GM21529 (cell line): ENCODE results near the gene CIART.
"Not testable (repeated sequence)": the region's sequence is repeated elsewhere in the genome, so short reads cannot be mapped to it uniquely, and the experiment has no call there.

ENCODE experiments used
- ATAC-seq: cut with Tn5 transposase; IDR thresholded peaks from one replicate; pipeline ENCODE4 v1.9.1; 2021; ENCODE audit not compliant: unreplicated experiment

The CIART gene, protein sequence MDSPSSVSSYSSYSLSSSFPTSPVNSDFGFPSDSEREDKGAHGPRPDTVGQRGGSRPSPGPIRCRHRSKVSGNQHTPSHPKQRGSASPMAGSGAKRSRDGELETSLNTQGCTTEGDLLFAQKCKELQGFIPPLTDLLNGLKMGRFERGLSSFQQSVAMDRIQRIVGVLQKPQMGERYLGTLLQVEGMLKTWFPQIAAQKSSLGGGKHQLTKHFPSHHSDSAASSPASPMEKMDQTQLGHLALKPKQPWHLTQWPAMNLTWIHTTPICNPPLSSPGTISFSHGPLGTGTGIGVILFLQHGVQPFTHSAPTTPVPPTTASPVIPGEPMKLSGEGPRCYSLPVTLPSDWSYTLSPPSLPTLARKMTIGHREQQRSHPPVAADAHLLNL

GRCh38 chr1:150281758-150282557 is at the start of gene CIART:
Gene CIART (plus strand): TSS chr1:150282554. CDS start chr1:150283268, 714 bp downstream.
- ATAC-seq, result no peak

DNA sequence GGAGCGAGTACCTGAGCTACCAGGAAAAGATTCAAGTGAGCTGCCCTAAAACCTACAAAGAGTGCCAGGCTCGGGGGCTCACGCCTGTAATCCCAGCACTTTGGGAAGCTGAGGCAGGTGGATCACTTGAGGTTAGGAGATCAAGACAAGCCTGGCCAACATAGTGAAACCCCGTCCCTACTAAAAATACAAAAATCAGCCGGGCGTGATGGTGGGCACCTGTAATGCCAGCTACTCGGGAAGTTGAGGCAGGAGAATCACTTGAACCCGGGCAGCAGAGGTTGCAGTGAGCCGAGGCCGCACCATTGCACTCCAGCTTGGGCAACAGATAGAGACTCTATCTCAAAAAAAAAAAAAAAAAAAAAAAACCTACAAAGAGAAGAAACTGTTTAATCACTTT is 49.4 kb upstream of the CIART start:
- not testable (repeated sequence) for ATAC-seq

DNA sequence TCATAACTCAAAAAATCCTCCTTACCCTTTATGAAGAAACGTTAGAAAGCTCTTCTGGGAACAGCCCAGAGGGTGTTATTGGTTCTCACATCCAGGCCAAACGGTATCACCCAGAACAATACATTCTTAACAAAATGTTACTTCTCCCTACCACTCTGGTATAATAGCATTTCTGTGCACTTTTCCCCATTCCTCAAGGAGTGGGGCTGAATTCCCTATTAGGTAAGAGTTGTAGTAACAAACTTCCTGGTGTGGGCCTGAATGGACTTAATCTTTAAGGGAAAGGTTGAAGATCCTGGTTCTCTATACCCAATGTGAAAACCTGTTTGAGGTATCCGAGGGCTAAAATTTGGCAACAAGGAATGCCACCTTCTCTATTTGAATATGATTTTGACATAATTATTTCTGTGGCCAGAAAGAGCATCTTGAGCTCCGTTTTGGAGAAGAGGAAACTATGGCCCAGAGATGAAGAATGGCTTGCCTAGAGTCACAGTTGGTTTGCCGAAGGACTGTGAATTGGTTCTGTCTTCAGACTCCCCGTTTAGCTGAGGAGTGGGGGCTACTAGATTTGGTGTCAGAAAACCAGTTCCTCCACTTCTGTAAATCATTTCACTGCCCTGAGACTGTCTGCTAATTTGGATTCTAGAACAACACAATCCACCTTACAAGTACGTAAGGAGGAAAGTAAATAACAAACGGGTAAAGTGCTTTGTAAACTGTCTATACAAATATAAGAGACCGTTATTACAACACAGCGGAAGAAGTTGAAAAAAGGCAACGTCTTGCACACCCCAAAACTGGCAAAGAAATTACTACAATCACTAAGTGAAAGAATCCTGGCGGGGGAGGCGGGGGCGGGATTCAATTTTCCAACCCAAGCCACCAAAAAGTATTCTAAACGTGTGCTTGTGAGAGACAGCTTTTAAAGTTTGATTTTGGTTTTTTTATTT is 48.7 kb upstream of the CIART start:
- no peak for ATAC-seq

DNA sequence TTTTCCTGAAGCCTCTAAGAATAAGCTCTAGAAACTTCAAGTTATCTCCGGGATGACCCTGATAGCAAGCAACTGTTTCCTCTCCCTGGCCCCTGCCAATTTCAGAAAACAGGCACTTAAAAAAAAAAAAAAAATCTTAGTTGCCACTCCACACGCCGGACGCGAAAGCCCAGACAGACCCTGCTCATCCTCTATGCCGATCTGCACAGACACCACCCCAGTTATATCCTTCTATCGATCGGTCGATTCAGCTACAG is 48.1 kb upstream of the CIART start:
- ATAC-seq, result no peak

DNA sequence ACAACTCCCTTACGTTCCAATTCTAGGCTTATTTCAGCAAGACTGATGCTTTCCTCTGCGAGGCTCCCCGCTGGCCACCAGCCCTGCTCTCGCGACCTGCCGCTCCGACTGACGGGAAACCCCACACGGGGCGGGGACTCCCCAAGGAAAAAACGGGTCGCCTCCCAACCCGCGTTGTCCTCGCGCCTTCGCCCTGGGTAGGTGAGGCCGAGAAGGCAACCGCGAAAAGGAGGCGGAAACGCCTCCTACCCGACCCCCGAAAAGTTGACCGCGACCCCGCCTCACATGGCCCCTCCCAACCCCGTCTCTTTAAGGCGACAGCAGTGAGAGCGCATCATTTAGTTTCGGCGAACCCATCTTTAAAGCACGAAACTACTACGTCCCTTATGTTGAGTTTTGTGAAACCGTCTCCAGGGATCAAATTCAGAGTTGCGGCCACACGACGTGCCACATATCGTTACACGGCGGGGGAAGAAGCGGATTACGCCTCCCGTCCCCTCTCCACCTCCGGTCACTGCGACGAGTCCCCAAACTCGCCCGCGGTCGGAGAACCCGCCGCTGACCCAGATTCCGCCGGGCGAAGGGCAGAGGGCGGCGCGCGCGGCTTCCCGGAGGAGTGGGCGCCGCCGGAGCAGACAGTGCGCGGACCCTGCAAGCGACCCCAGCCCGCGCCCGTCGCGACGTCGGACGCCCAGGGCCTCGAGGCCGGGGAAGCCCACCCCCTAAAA is 47.6 kb upstream of the CIART start:
- ATAC-seq, result peak; percentile 56

DNA sequence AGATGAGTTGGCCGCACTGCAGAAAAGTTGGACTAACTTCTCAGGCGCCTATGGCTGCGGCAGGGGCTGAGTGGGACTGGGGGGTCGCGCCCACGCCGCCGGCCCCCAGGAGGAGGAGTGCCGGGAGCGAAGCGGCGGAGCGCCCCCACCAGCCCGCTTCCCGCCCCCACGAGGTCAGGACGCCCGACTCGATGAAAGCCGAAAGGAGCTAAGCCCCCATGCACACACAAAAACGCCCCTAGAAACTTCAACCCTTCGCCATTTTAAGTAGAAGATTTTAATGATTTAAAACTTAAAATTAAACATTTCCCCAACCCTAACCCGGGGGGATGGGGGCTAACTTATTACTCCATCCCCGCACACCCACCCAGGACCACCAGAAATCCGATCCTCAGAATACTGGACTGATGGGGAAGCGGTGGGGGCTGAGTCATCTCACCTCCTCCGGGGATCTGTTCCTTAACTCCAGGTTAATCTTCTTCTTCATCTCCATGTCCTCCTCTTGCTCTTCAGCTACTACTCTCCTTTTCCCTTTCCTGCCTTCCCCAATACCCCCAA is 47.0 kb upstream of the CIART start:
- ATAC-seq, result no peak

- ATAC-seq, result peak; percentile 78
Observed at GRCh38 chr1:150235852-150236613, 46.3 kb upstream of the CIART start, which contains the start of gene ANP32E. Gene ANP32E (minus strand): TSS chr1:150236112. CDS start chr1:150235786, 326 bp downstream.

GRCh38 chr1:150236614-150237100 is 45.7 kb upstream of the CIART start:
- ATAC-seq, result no peak

DNA sequence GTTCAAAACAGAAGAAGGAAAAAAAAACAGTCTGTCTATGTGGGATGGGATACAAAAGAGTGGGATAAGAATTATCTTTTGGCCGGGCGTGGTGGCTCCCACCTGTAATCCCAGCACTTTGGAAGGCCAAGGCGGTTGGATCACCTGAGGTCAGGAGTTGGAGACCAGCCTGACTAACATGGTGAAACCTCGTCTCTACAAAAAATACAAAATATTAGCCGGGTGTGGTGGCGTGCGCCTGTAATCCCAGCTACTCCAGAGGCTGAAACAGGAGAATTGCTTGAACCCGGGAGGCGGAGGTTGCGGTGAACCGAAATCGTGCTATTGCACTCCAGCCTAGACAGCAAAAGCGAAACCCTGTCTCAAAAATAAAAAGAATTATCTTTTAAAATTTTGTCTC is 45.2 kb upstream of the CIART start:
- ATAC-seq, result not testable (repeated sequence)

- no peak for ATAC-seq
Observed at GRCh38 chr1:150237746-150238145, 44.6 kb upstream of the CIART start.

DNA sequence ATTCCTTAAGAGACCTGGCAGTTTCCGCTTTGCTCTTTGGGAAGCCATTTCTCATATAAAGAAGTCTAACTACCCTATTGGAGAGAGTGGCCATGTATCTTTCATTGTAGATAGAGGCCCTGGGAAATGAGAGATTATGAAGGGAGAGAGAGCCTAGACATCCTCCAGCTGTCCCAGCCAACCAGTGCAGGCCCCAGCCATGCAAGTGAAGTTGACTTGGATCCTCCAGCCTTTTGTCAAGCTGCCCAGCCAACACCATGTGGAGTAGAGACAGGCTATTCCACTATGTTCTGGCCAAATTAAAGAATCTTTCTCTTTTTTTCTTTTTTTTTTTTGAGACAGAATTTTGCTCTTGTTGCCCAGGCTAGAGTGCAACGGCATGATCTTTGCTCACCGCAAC is 39.4 kb upstream of the CIART start:
- no peak for ATAC-seq

DNA sequence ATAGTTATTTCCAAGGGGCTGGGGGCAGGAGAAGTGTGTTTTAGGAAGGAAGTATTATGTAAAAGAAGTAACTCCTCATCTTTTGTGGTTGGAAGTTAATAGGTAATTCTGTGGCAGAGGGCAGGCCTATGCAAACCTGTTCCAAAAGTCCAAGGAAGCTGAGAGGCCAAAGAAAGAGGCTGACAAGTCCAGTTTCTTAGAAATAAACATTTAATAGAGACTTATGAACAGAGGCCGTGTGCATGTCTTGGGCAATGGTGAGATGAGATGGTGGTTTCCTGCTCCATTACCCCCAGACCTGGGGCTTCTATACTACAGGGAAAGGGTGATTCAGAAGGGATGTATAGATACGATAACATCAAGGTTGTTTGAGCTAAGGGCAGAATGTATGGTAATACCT is 32.4 kb upstream of the CIART start:
- ATAC-seq, result no peak

DNA sequence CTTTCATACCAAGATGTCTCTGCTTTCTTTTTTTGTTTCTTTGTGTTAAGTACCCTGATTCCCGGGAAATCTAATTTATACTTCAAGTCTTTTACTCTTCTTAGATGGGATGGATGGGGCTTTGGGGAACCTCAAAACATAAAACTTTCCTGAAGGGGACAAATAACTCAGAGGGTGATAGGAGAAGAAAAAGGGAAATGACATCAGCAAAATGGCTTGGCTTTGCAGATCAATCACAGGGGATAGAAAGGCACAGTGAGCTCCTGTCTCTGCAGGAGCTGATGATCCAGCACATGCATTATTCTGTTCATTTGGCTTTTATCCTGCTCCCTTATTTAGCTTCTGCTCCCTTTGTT is 26.2 kb upstream of the CIART start:
- ATAC-seq, result no peak

DNA sequence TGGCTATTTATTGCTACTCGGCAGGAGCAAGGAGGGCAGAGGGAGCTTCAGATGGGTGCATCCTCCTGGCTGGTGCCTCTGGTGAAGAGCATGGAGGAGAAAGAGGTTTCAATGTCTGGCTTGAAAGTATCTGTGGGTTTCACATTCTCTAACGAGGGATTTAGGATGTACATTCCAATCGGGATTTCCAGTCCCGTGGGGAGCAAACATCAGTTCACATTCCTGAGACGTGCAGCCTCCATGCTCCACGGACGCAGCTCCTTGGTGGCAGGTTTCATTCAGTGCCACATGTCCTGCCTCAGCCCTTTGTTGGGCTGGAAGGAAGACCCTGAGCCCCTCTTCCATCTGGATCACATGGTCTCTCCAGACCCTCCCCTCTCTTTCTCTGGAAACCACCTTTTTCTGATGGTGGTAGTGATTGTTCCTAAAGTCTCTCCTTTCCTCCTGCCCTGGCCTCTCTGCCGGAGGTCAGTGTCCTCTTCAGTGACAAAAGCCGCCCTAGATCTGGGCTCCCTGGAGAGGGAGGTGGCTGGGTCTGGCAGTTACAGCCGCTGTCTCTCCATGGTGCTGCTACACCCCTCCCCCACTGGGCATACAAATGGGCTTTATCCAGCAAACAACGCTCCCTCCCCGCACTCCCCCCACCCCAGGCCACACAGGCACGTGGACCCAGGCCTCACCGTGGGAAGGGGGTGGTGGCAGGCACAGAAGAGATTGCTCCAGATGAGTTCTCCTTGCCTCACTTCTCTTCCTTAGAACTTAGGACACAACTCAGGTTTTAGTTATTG is 25.6 kb upstream of the CIART start:
- no peak for ATAC-seq

DNA sequence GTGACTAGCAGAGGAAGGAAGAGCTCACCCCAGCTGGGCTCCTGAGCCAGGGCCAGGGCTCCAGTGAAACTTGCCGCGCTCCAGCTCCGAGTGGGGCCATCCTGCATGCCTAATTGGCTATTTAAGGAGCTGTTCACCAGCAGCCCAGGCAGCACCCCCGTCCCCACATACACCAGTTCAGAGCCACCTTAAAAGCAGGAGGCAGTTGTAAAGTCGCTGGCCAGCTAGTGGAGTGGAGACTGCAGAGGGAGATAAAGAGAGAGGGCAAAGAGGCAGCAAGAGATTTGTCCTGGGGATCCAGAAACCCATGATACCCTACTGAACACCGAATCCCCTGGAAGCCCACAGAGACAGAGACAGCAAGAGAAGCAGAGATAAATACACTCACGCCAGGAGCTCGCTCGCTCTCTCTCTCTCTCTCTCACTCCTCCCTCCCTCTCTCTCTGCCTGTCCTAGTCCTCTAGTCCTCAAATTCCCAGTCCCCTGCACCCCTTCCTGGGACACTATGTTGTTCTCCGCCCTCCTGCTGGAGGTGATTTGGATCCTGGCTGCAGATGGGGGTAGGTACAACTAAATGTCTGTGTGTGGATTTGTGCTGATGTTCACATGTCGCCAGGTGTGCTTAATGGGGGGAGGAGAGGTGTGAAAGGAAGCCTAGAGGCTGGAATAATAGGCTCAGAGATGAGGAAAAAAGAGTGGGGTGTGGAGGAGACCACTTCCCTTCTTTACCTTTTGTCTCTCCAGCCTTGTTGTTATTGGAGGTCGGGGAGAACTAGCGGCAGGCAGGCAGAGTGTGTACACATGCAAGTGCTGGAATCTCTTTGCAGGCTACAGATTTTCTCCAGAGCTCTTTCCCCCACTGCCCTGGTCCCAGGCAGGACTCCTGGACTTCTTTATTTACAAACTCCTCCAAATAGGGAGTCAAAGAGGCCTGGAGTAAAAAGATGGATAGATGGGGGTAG is 24.4 kb upstream of the CIART start, which contains the start of gene CA14:
Gene CA14 (plus strand): TSS at position 151 of the 962 bp plus-strand sequence. CDS start 355 bp downstream, at position 506.
- ATAC-seq, result no peak

DNA sequence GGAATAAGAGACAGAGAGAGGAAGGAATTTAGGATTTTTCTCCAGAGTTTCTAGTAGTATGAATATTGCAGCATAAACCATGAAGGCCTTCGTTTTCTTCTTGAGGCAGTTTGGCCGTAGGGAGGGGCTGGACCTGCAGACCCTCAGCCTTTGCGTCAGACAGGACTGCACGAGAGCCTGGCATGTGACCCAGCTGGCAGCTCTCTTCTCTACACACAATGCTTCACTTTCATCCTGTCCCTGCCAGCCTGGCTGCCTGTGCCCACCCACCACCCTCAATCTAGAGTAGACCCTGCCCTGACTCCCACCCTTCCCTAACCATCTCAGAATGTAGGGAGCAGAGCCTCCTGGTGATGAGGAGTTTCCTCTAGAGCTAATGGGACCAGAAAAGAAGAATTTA is 23.1 kb upstream of the CIART start:
- no peak for ATAC-seq
